HEK293 (cell line): ENCODE measurements around the gene FYB2.

ENCODE experiments used
- CTCF ChIA-PET: fragments of 350-600 bp; formaldehyde crosslinking; extraction: SDS; loops from one replicate; lab custom pipeline; 2021; ENCODE audit warnings: antibody characterized with exemption; lab: Yijun Ruan, JAX
- POLR2A ChIA-PET: fragments of 300-600 bp; formaldehyde crosslinking; extraction: SDS; loops from one replicate; lab custom pipeline; 2020; ENCODE audit warnings: antibody characterized with exemption, inconsistent platforms; lab: Yijun Ruan, JAX
- H3K27ac ChIP-seq: fragments of 200-500 bp; sonication (Bioruptor generic); 2 replicates; pipeline ENCODE4 v1.5.1; 2014; ENCODE audit warnings: low read depth, low read length, control low read depth, inconsistent platforms; ENCODE audit errors: extremely low read depth
- H3K36me3 ChIP-seq, 2 experiments: fragments of 200-500 bp in 1 of 2; sonication (Bioruptor generic) in 1 of 2; 1 replicate in 1 of 2; 2 replicates in 1 of 2; pipeline ENCODE4 v1.5.1; 2014 to 2017; ENCODE audit warnings: inconsistent platforms in 2 of 2, low read length in 2 of 2; ENCODE audit not compliant: control insufficient read depth in 2 of 2, insufficient read depth in 1 of 2
- H3K4me1 ChIP-seq: fragments of 200-500 bp; sonication (Bioruptor generic); 2 replicates; pipeline ENCODE4 v1.5.1; 2014; ENCODE audit warnings: mild to moderate bottlenecking, low read length, inconsistent platforms; ENCODE audit not compliant: control insufficient read depth, insufficient read depth
- H3K4me3 ChIP-seq: 2 replicates; pipeline ENCODE4 v1.5.1; 2011; ENCODE audit warnings: low read depth, mild to moderate bottlenecking, control low read depth, low read length, moderate library complexity
- H3K9me3 ChIP-seq: fragments of 200-500 bp; sonication (Bioruptor generic); 2 replicates; pipeline ENCODE4 v1.5.1; 2014; ENCODE audit warnings: low read depth, low read length, inconsistent platforms; ENCODE audit not compliant: control insufficient read depth, insufficient read depth
- BCL11A ChIP-seq: fragments of 450-650 bp; formaldehyde crosslinking; IDR thresholded peaks from 2 replicates; pipeline ENCODE4 v1.5.1; 2016; ENCODE audit warnings: low read depth, missing biosample characterization, missing genetic modification characterization
- FEZF1 ChIP-seq: fragments of 450-650 bp; formaldehyde crosslinking; IDR thresholded peaks from 2 replicates; pipeline ENCODE4 v1.5.1; 2016; ENCODE audit warnings: missing biosample characterization, missing genetic modification characterization
- HOXA7 ChIP-seq: sonication (generic); formaldehyde crosslinking; IDR thresholded peaks from 2 replicates; pipeline ENCODE4 v1.8.1; 2022; ENCODE audit warnings: missing genetic modification reagents, borderline replicate concordance
- HOXC10 ChIP-seq: sonication (generic); formaldehyde crosslinking; IDR thresholded peaks from 2 replicates; pipeline ENCODE4 v1.8.1; 2023; ENCODE audit warnings: mild to moderate bottlenecking, missing genetic modification reagents
- ZNF157 ChIP-seq: fragments of 450-650 bp; formaldehyde crosslinking; IDR thresholded peaks from 2 replicates; pipeline ENCODE4 v1.5.1; 2016; ENCODE audit warnings: missing biosample characterization, missing genetic modification characterization
- ZNF174 ChIP-seq: fragments of 450-650 bp; formaldehyde crosslinking; IDR thresholded peaks from 2 replicates; pipeline ENCODE4 v1.5.0; 2017; ENCODE audit warnings: missing biosample characterization, mild to moderate bottlenecking, missing genetic modification characterization
- ZNF2 ChIP-seq: fragments of 450-650 bp; formaldehyde crosslinking; IDR thresholded peaks from 2 replicates; pipeline ENCODE4 v1.5.1; 2016; ENCODE audit warnings: missing biosample characterization, missing genetic modification characterization
- ZNF23 ChIP-seq: fragments of 450-650 bp; formaldehyde crosslinking; IDR thresholded peaks from 2 replicates; pipeline ENCODE4 v1.5.1; 2016; ENCODE audit warnings: missing biosample characterization, missing genetic modification characterization, borderline replicate concordance
- ZNF292 ChIP-seq: fragments of 450-650 bp; formaldehyde crosslinking; IDR thresholded peaks from 2 replicates; pipeline ENCODE4 v1.5.1; 2016; ENCODE audit warnings: low read depth, missing biosample characterization, missing genetic modification characterization, borderline replicate concordance
- ZNF585B ChIP-seq: fragments of 450-650 bp; formaldehyde crosslinking; IDR thresholded peaks from 2 replicates; pipeline ENCODE4 v1.5.1; 2016; ENCODE audit warnings: missing biosample characterization, missing genetic modification characterization
- TF ChIP-seq, protein P1 (sequence below): fragments of 450-650 bp; formaldehyde crosslinking; IDR thresholded peaks from 2 replicates; pipeline ENCODE4 v1.5.1; 2016; ENCODE audit warnings: missing biosample characterization, missing genetic modification characterization
- TF ChIP-seq, protein P2 (sequence below): fragments of 450-650 bp; IDR thresholded peaks from 2 replicates; pipeline ENCODE4 v1.5.1; 2018; ENCODE audit warnings: missing biosample characterization, missing genetic modification characterization
- TF ChIP-seq, protein P3 (sequence below): fragments of 450-650 bp; formaldehyde crosslinking; conservative IDR thresholded peaks from 2 replicates; pipeline ENCODE4 v1.5.1; 2016; ENCODE audit warnings: low read depth, missing biosample characterization, missing genetic modification characterization
- TF ChIP-seq, protein P4 (sequence below): fragments of 450-650 bp; formaldehyde crosslinking; IDR thresholded peaks from 2 replicates; pipeline ENCODE4; 2016; ENCODE audit warnings: missing biosample characterization, missing genetic modification characterization
- TF ChIP-seq, protein P5 (sequence below): fragments of 450-650 bp; formaldehyde crosslinking; IDR thresholded peaks from 2 replicates; pipeline ENCODE4 v1.5.1; 2016; ENCODE audit warnings: missing biosample characterization, missing genetic modification characterization

FYB2 gene

DNA sequence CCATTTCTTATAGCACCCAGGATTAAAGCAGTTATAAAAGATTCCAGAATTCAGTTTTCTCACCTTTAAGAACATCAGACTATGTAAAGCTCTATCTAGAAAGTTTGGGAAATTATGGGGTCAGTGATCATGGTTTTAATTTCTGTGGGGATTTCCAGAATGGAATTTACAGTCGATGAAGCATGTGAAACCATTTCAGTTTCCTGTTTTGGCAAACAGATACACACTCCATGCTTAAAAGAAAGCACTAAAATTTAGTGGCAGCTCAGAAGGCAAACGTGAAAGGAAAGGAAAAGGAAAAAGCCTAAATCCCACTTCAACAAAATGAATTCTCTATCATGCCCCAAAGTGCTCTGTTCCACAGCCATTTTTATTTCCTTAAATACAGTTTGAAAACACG is 60.4 kb downstream of the FYB2 start:
- CTCF ChIA-PET, result interaction anchor here (0.7 to 1.3 kb wide), 11 partner anchors 8 to 511 kb away, joined by 3 to 10 read pairs (median 3); no protein-coding TSS in a partner anchor

DNA sequence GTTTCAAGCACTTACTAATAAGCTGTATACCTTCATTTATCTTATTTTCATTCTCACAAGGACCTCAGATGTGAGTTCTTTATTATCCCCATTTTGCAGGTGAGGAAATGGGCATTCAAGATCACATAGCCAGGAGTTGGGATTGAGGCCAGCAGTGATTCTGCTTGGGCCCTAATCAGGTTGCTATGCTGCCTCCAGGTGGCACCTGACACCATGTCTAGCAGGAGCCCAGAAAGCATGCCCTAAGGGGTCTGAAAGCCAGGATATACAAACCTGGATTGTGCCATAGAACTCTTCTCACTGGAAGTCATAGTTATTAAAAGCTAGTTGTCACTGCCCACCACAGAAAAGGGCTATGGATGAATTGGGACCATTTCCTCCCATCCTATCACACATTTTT is 61.1 kb downstream of the FYB2 start:
- CTCF ChIA-PET, result interaction anchor here (0.7 to 1.3 kb wide), 11 partner anchors 9 to 1090 kb away, joined by 3 to 10 read pairs (median 3); no protein-coding TSS in a partner anchor
- H3K9me3 ChIP-seq, result no peaks in the 10 kb centered on the region
- no peaks in the 10 kb centered on the region for H3K4me1 ChIP-seq
- no peak overlapping the region for H3K27ac ChIP-seq
- H3K36me3 ChIP-seq, result no peaks in the 10 kb centered on the region
- POLR2A ChIA-PET, result no interaction called here
- no peak overlapping the region for H3K4me3 ChIP-seq
- TF ChIP-seq, protein P1, sequence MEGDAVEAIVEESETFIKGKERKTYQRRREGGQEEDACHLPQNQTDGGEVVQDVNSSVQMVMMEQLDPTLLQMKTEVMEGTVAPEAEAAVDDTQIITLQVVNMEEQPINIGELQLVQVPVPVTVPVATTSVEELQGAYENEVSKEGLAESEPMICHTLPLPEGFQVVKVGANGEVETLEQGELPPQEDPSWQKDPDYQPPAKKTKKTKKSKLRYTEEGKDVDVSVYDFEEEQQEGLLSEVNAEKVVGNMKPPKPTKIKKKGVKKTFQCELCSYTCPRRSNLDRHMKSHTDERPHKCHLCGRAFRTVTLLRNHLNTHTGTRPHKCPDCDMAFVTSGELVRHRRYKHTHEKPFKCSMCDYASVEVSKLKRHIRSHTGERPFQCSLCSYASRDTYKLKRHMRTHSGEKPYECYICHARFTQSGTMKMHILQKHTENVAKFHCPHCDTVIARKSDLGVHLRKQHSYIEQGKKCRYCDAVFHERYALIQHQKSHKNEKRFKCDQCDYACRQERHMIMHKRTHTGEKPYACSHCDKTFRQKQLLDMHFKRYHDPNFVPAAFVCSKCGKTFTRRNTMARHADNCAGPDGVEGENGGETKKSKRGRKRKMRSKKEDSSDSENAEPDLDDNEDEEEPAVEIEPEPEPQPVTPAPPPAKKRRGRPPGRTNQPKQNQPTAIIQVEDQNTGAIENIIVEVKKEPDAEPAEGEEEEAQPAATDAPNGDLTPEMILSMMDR, result 0 out of 2 replicates have a peak, but pooled peaks have one; percentile 35
- TF ChIP-seq, protein P2, sequence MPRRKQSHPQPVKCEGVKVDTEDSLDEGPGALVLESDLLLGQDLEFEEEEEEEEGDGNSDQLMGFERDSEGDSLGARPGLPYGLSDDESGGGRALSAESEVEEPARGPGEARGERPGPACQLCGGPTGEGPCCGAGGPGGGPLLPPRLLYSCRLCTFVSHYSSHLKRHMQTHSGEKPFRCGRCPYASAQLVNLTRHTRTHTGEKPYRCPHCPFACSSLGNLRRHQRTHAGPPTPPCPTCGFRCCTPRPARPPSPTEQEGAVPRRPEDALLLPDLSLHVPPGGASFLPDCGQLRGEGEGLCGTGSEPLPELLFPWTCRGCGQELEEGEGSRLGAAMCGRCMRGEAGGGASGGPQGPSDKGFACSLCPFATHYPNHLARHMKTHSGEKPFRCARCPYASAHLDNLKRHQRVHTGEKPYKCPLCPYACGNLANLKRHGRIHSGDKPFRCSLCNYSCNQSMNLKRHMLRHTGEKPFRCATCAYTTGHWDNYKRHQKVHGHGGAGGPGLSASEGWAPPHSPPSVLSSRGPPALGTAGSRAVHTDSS (tag by site-specific recombination), result no peak

More for the DNA sequence above, 60.4 kb downstream of the FYB2 start:
- Histone ChIP-seq H3K36me3 (no peaks in the 10 kb centered on the region), H3K27ac (no peak overlapping the region), H3K9me3 (no peaks in the 10 kb centered on the region), H3K4me3 (no peak overlapping the region), H3K4me1 (no peaks in the 10 kb centered on the region)
- POLR2A ChIA-PET, result no interaction called here
- TF ChIP-seq FEZF1 (tag by site-specific recombination) (no peak), HOXC10 (no peak), ZNF585B (tag by site-specific recombination) (no peak), ZNF157 (tag by site-specific recombination) (no peak), ZNF23 (no peak)
- TF ChIP-seq, protein P3, sequence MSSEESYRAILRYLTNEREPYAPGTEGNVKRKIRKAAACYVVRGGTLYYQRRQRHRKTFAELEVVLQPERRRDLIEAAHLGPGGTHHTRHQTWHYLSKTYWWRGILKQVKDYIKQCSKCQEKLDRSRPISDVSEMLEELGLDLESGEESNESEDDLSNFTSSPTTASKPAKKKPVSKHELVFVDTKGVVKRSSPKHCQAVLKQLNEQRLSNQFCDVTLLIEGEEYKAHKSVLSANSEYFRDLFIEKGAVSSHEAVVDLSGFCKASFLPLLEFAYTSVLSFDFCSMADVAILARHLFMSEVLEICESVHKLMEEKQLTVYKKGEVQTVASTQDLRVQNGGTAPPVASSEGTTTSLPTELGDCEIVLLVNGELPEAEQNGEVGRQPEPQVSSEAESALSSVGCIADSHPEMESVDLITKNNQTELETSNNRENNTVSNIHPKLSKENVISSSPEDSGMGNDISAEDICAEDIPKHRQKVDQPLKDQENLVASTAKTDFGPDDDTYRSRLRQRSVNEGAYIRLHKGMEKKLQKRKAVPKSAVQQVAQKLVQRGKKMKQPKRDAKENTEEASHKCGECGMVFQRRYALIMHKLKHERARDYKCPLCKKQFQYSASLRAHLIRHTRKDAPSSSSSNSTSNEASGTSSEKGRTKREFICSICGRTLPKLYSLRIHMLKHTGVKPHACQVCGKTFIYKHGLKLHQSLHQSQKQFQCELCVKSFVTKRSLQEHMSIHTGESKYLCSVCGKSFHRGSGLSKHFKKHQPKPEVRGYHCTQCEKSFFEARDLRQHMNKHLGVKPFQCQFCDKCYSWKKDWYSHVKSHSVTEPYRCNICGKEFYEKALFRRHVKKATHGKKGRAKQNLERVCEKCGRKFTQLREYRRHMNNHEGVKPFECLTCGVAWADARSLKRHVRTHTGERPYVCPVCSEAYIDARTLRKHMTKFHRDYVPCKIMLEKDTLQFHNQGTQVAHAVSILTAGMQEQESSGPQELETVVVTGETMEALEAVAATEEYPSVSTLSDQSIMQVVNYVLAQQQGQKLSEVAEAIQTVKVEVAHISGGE (tag by site-specific recombination), result no peak
- TF ChIP-seq, protein P4, sequence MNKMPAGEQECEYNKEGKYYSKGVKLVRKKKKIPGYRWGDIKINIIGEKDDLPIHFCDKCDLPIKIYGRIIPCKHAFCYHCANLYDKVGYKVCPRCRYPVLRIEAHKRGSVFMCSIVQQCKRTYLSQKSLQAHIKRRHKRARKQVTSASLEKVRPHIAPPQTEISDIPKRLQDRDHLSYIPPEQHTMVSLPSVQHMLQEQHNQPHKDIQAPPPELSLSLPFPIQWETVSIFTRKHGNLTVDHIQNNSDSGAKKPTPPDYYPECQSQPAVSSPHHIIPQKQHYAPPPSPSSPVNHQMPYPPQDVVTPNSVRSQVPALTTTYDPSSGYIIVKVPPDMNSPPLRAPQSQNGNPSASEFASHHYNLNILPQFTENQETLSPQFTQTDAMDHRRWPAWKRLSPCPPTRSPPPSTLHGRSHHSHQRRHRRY (tag by site-specific recombination), result no peak

DNA sequence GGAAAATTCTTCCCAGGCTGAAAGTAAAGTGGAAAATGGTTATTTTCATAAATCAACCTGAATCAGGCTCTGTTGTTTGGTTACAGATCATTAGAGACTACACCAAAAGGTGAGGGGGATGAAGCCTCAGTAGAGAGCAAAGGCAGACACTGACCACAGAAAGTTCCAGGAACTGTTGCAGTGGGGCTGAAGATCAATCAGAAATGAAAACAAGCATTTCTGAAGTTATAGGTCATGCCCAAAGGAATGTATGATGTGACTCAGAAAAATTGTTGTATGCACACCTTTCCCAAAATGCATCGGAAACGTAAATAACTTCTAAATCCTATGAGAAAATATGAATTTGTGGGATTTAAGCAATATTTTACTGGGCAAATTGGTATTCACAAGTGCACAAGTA is 63.3 kb downstream of the FYB2 start:
- TF ChIP-seq BCL11A (no peak), ZNF174 (no peak), ZNF2 (tag by site-specific recombination) (no peak), HOXA7 (no peak), ZNF292 (tag by site-specific recombination) (no peak)
- TF ChIP-seq, protein P5, sequence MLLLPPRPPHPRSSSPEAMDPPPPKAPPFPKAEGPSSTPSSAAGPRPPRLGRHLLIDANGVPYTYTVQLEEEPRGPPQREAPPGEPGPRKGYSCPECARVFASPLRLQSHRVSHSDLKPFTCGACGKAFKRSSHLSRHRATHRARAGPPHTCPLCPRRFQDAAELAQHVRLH (tag by site-specific recombination), result no peak
- H3K4me1 ChIP-seq, result no peaks in the 10 kb centered on the region
- no peak overlapping the region for H3K27ac ChIP-seq
- no peaks in the 10 kb centered on the region for H3K36me3 ChIP-seq
- CTCF ChIA-PET, result interaction anchor here (1.3 to 2.2 kb wide), 2 partner anchors 48 to 65 kb away, joined by 4 to 6 read pairs; no protein-coding TSS in a partner anchor
- no peaks in the 10 kb centered on the region for H3K9me3 ChIP-seq
- POLR2A ChIA-PET, result no interaction called here
- no peak overlapping the region for H3K4me3 ChIP-seq
